ENCODE results near the gene ARHGAP6.

Gene ARHGAP6

GRCh38 chrX:11537141-11537540 is 128.6 kb downstream of the ARHGAP6 start:
- no peak for DNase-seq (ENCODE audit: low spot score)
- TF ChIP-seq CTCF (conservative IDR thresholded peaks at IDR 0.05; ENCODE audit: low read depth): no peak
- CTCF ChIA-PET: no interaction called here
- H3K27ac ChIP-seq: no peak overlapping the region
- POLR2A ChIA-PET (ENCODE audit: low non-redundant PET): no interaction called here

- ChIA-PET CTCF (no interaction called here), POLR2A (ENCODE audit: low non-redundant PET) (interaction anchor here (0.6 kb wide), 1 partner anchor 222 kb away, joined by 3 read pairs; no protein-coding TSS in a partner anchor)
- TF ChIP-seq CTCF (conservative IDR thresholded peaks at IDR 0.05; ENCODE audit: low read depth): no peak
- no peak for DNase-seq (ENCODE audit: low spot score)
- H3K27ac ChIP-seq: no peak overlapping the region
Measured at GRCh38 chrX:11535156-11535919, 130.4 kb downstream of the ARHGAP6 start.

- TF ChIP-seq CTCF (conservative IDR thresholded peaks at IDR 0.05; ENCODE audit: low read depth): peak; percentile 70
- ChIA-PET POLR2A (ENCODE audit: low non-redundant PET) (no interaction called here), CTCF (no interaction called here)
- DNase-seq (ENCODE audit: low spot score): peak; percentile 53
- H3K27ac ChIP-seq: no peak overlapping the region
Measured at GRCh38 chrX:11533199-11533651, 132.5 kb downstream of the ARHGAP6 start.

GRCh38 chrX:11532291-11533078 is 133.2 kb downstream of the ARHGAP6 start:
- POLR2A ChIA-PET (ENCODE audit: low non-redundant PET): no interaction called here
- CTCF ChIA-PET: no interaction called here
- TF ChIP-seq CTCF (conservative IDR thresholded peaks at IDR 0.05; ENCODE audit: low read depth): no peak
- no peak for DNase-seq (ENCODE audit: low spot score)
- H3K27ac ChIP-seq: no peak overlapping the region

- no peak for DNase-seq (ENCODE audit: low spot score)
- peak; percentile 30 for TF ChIP-seq CTCF (conservative IDR thresholded peaks at IDR 0.05; ENCODE audit: low read depth)
- ChIA-PET POLR2A (ENCODE audit: low non-redundant PET) (no interaction called here), CTCF (interaction anchor here (0.6 to 0.7 kb wide), 3 partner anchors 80 to 1344 kb away, joined by 3 read pairs; no protein-coding TSS in a partner anchor)
- H3K27ac ChIP-seq: no peak overlapping the region
Measured at GRCh38 chrX:11531226-11531625, 134.5 kb downstream of the ARHGAP6 start.

- no peak overlapping the region for H3K27ac ChIP-seq
- no peak for DNase-seq (ENCODE audit: low spot score)
- ChIA-PET POLR2A (ENCODE audit: low non-redundant PET) (no interaction called here), CTCF (interaction anchor here (0.6 to 0.7 kb wide), 2 partner anchors 102 to 1344 kb away, joined by 3 to 4 read pairs; no protein-coding TSS in a partner anchor)
- no peak for TF ChIP-seq CTCF (conservative IDR thresholded peaks at IDR 0.05; ENCODE audit: low read depth)
Measured at GRCh38 chrX:11530621-11531020, 135.1 kb downstream of the ARHGAP6 start.
